Activated effector memory CD4-positive, alpha-beta T cell treated with anti-CD3 and anti-CD28 coated beads, Interleukin-2, amount 50 U/mL, for 16 hours (primary cell): Measurements from ENCODE around the gene ALKBH1.
"Not testable (repeated sequence)": the region's sequence is repeated elsewhere in the genome, so short reads cannot be mapped to it uniquely, and the experiment has no call there.

Source experiments
- DNase-seq: peaks from one replicate; pipeline ENCODE4 v3.0.0-alpha.2; 2020

ALKBH1 gene

GRCh38 chr14:77707724-77708408 lies at the start of gene ALKBH1, which contains the start of gene SLIRP:
Gene ALKBH1, minus strand, starts transcription at chr14:77708023. Its CDS starts 19 bp downstream, at chr14:77708004.
Gene SLIRP, plus strand, starts transcription at chr14:77708103. Its CDS starts 9 bp downstream, at chr14:77708112.
- peak; percentile 95 for DNase-seq

GRCh38 chr14:77752799-77753516 lies 45.1 kb upstream of the ALKBH1 start:
- no peak for DNase-seq

- no peak for DNase-seq
These were observed 44.4 kb upstream of the ALKBH1 start for GRCh38 chr14:77752266-77752665.

GRCh38 chr14:77747425-77747824 lies 39.6 kb upstream of the ALKBH1 start:
- DNase-seq = not testable (repeated sequence)

GRCh38 chr14:77746064-77746702 lies 38.4 kb upstream of the ALKBH1 start:
- no peak for DNase-seq

GRCh38 chr14:77741438-77741837 lies 33.6 kb upstream of the ALKBH1 start:
- no peak for DNase-seq

GRCh38 chr14:77738559-77739250 lies 30.9 kb upstream of the ALKBH1 start:
- DNase-seq = peak; percentile 70

- no peak for DNase-seq
These were observed 23.2 kb upstream of the ALKBH1 start for GRCh38 chr14:77730976-77731497.

GRCh38 chr14:77722301-77722700 lies 14.5 kb upstream of the ALKBH1 start:
- no peak for DNase-seq

- DNase-seq = no peak
These were observed 13.6 kb upstream of the ALKBH1 start for GRCh38 chr14:77721437-77721836.

- no peak for DNase-seq
These were observed 9.9 kb upstream of the ALKBH1 start for GRCh38 chr14:77717608-77718305.

GRCh38 chr14:77714926-77715325 lies 7.1 kb upstream of the ALKBH1 start:
- DNase-seq = no peak

- no peak for DNase-seq
These were observed 2.5 kb upstream of the ALKBH1 start for GRCh38 chr14:77710364-77710763.

- no peak for DNase-seq
These were observed 1.6 kb upstream of the ALKBH1 start for GRCh38 chr14:77709412-77709811.

GRCh38 chr14:77708749-77709148 lies 926 bp upstream of the ALKBH1 start:
- DNase-seq = no peak

GRCh38 chr14:77707355-77707723 lies 484 bp downstream of the ALKBH1 start:
- no peak for DNase-seq

GRCh38 chr14:77691259-77691658 lies 16.6 kb downstream of the ALKBH1 start:
- no peak for DNase-seq

- no peak for DNase-seq
These were observed 25.7 kb downstream of the ALKBH1 start for GRCh38 chr14:77682158-77682553.

- DNase-seq = no peak
These were observed 26.3 kb downstream of the ALKBH1 start for GRCh38 chr14:77681196-77682157.

- DNase-seq = no peak
These were observed 32.9 kb downstream of the ALKBH1 start for GRCh38 chr14:77674931-77675330.

GRCh38 chr14:77673193-77673592 lies 34.6 kb downstream of the ALKBH1 start:
- DNase-seq = no peak
